Measurements from ENCODE around the gene SFN.
A peak's percentile ranks its signal among the peaks of the same experiment; 100 is the strongest.
"Not testable (repeated sequence)": the region's sequence is repeated elsewhere in the genome, so short reads cannot be mapped to it uniquely, and the experiment has no call there.

The SFN gene

GRCh38 chr1:26873097-26873496, 10.1 kb downstream of the SFN start:
- DNase-seq = not testable (repeated sequence)

DNA sequence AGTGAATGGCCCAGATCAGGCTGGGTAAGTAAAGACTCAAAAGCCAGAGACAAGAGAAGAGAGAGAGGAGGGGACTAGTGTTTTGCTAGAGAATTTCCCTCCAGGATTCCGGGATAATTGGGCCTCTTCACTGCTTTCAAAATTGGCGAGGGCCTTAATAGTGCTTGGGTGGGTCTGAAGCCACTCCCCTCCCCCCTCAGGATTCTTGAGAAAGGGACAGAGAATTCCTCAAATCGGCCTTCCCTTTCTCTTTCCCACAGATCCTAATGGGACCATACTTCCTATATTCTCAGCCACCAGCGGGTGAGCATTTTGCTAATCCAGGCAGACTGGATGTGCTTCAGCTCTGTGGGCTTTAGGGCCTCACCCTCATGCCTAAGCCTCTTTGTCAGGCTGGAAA, 11.9 kb downstream of the SFN start:
- no peak for DNase-seq

GRCh38 chr1:26877326-26877725, 14.4 kb downstream of the SFN start:
- no peak for DNase-seq

GRCh38 chr1:26879793-26880192, 16.8 kb downstream of the SFN start:
- DNase-seq = no peak

GRCh38 chr1:26881611-26882010, 18.7 kb downstream of the SFN start:
- not testable (repeated sequence) for DNase-seq

DNA sequence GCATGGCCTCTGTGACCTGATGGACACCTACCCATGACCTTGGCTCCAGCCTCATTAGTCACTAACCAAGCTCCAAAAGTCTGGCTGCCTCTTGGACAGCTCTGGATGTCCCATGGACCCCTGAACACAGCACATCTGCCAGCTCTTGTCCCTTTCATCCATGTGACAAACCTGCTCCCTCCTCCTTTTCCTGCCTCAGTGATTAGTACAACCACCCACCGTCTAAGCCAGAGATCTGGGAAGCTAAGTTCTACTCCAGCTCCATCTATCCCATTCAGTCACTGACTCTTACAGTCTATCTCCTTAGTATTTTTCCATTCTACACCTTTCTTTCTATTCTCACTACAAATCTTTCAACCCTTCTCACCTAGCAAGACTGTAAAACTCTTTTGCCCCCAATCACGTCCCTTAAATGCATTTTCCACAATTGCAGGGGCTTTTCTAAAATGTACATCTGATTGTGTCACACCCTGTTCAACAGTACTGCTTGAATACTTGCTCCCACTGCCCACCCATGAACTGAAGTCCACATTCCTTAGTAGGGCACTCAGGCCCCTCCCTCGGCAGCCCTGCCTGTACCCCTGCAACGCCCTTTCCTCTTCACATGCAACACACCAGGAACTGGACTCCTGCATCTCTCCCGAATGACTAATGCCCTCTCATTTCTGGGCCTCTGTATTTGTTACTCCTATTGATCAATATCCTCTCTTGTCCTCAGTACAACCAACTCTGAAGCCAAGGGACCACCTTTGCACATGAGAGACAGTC, 19.9 kb downstream of the SFN start:
- no peak for DNase-seq

- DNase-seq = peak; percentile 23
Measured at GRCh38 chr1:26887125-26887524, 24.2 kb downstream of the SFN start.

- no peak for DNase-seq
Measured at GRCh38 chr1:26888231-26888630, 25.3 kb downstream of the SFN start.

- peak; percentile 64 for DNase-seq
Measured at GRCh38 chr1:26889551-26890466, 26.9 kb downstream of the SFN start, which contains the start of gene GPN2. Gene GPN2 (minus strand): TSS chr1:26890283. CDS start chr1:26890096, 187 bp downstream.

DNA sequence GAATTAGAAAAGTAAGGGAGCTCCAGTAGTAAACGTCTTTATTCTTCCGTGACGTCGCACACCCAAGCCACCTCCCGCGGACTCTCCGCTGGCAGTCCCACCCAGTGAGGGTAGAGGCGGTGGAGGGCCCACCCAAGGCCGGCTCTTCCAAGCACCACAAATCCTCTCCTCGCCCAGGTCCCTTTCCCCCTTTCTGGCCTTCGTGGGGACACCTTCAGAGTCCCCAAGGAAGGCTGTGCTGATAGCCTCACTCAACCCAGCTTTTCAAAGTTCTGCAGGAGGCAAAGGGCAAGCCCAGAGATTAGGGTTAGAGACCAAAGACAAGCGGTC, 27.5 kb downstream of the SFN start:
- DNase-seq = no peak

GRCh38 chr1:26894263-26894662, 31.3 kb downstream of the SFN start:
- DNase-seq = no peak

DNA sequence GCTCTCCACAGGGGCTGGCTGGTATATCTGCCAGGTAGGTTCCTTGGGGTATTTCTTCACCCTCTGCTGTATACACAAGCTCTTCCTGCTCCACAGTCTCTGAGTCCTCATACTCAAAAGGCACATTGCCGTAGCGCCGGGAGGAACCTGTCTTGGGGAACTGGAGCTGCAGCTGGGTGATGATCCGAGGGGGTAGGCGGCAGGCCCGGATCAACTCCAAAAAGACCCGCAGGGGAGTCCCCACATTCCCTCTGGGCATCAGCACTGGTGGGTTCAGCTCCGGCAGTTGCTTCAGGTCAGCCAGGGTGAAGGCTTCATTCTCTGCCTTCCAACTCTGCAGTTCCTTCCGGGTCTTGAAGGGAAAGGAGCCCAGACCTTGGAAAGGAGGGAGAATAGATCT, 34.4 kb downstream of the SFN start:
- no peak for DNase-seq

DNA sequence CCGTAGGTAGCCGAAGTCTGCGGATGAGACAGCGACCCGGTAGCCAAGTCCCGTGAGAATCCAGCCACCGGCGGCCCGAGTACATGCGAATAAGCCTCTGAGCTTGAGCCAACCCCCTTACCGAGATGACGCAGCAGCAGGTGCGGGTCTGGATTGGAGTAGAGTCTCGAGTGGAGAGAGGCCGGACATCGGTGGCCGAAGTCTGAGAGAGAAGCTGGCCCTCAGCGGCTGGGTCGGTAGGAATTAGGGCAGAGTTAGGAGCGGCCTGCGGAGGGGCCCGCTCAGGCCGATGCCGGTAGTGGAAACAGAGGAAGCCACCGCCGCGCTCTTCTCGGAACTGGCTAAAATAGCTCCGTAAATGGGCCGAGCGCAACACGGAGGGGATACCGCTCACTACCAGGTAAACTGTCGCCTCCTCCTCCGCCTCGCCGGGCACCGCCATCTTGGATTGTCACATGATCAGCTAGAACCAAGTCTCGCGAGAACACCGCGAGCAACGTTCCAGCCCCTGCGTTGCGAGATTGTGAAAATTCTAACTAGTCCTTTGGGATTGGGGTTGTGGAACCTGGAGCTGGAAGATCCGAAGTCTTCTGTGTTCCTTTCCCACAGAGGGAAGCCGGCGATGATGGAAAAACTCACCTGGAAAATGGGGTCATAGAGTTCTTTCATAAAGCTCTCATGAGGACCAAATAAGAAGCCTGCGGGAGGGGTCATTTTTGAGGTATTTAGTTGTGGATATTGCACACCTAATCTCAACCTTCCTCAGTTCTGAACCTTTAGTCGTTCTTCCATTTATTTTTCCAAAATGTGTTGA, 37.3 kb downstream of the SFN start, which contains the start of gene GPATCH3:
Gene GPATCH3 (minus strand): TSS at position 467 of the 814 bp plus-strand sequence. CDS start 25 bp downstream, at position 442.
- peak; percentile 95 for DNase-seq

- no peak for DNase-seq
Measured at GRCh38 chr1:26900815-26901511, 38.0 kb downstream of the SFN start.

- DNase-seq = peak; percentile 50
Measured at GRCh38 chr1:26907071-26907917, 44.3 kb downstream of the SFN start.

- DNase-seq = no peak
Measured at GRCh38 chr1:26909951-26910342, 47.0 kb downstream of the SFN start.

DNA sequence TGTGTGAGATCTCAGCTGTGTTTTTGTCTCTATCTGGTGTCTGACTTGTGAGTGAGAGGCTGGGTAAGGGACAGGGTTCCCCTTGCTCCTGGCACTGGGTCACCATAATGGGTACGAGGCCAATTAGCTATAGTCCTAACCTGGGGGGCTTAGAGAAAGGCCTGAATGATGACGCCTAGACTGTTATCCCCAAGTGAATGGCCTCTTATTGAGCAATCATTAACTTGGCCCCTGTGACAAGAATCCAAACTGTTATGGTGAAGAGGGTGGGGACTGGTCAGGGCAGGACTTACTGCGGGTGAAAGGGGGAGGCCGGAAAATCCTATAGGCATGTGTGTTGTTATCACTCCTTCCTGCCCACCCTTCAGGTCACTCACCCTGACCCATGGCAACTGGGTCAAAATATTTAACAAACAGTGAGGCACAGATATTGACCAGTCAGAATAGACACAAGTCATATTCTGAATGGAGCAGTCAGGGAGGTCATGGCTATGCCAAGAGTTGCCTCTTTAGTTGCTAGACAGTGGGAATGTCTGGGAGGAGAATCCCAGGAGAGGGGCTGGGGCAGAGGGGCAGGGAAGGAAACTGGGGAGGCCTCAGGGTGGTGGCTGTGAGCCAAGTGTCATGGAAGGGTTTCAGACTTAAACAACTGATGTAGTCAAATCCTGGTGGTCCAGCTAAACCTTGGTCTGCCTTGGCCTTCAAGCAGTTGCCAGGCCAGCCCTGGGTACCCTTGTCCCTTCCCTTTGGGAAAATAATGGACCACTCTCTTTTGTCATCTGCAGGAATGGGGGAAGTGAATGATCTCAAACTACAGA, 47.6 kb downstream of the SFN start:
- DNase-seq = no peak

DNA sequence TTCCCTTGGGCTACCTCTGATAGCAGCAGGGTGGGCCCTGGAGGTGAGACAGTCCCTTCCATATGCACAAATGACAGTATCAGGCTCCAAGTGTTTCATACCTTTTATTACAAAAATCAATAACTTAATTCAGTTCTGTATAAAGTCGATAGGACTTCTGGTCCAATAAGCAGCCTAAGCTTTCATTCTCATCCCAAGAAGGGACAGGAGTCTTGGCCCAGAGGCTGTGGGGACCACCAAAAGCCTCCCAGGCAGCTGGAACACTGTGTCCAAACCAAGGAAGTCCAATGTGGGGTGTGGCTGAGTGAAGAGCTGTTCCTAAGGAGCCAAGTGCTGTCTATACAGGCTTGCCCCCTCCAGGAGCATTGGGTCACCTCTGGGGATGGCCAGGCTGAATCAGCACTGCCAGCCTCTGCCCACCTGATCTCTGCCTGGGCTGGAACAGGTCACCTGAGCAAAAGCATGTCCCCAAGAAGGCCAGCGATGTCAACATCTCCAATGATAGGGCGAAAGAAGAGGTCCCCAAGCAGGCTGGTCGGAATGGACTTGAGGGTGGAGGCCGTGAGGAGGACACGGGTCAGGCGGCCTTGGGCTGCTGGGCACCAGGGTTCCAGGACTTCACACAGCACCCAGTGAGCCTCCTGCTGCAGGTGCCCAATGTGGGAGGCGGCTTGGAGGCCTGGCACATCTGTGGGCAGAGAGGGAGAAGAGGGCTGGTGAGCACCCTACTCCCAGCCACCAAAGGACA, 48.6 kb downstream of the SFN start:
- no peak for DNase-seq

DNA sequence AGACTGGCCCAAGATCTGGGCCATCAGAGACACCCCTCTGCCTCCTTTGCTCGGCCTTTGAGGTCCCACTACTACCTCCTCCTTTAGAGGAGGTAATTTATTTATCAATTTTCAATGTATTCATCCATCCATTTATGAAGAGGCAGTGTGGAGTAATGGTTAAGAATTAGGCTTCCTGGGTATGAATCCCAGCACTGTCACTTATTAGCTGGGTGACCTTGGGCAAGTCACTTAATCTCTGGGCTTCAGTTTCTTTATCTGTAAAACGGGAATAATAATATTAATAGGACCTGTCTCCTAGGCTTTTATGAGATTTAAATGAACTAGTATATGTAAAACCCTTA, 49.2 kb downstream of the SFN start:
- no peak for DNase-seq

GRCh38 chr1:26913389-26913753, 50.4 kb downstream of the SFN start:
- DNase-seq = no peak

Measured in fibroblast of upper back skin (primary cell).